ENCODE results near the gene ALDOC. TPM values are rescaled to one million over a fixed set of nuclear protein-coding genes. Genes with fewer than 3 reads are reported as not detected.

ALDOC gene
- total and polyA plus RNA-seq, 10 of the 15 experiments (the other 5 are each of a cell fraction or from before 2014, with no cell fraction given): 16.0 to 268 (median 78.2) TPM

DNA sequence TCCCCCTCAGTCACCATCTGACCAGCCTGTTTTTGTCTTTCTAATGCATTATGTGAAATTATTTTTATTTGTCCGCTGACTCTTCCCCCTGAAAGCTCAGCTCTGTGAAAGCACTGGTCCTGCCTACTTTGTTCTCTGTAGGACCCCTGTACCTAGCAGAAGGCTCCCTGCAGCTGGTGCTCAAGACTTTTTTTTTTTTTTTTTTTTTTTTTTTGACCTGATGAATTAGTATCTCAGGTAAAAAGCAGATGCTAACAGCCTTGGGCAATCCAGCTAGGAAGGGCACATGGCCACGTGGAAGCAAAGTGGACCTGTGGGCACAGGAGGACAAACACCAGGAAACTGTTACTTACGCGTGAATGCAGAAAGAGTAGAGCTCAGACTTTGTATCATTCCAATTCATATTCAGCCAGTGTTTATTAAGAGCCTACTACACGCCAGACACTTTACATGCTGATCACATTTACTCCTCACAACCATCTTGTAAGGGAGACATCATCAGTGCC, 23.6 kb downstream of the ALDOC start:
- H3K79me2 ChIP-seq (ENCODE audit: control insufficient read depth, insufficient read depth, low read length): peaks cover 42% of the 10 kb centered on the region
- TF ChIP-seq CTCF (IDR thresholded peaks at IDR 0.05 in 2 of 3, conservative IDR thresholded peaks at IDR 0.05 in 1 of 3; ENCODE audit: control insufficient read depth in 2 of 3, extremely low read depth in 1 of 3, insufficient read depth in 1 of 3, low read depth in 3 of 3, low read length in 3 of 3) (no peak), PAX5 (IDR thresholded peaks at IDR 0.05; ENCODE audit: borderline replicate concordance, low read depth, low read length) (no peak), MTA2 (IDR thresholded peaks at IDR 0.05; ENCODE audit: low read depth) (no peak), SMARCA5 (IDR thresholded peaks at IDR 0.05) (no peak), KAT2A (conservative IDR thresholded peaks at IDR 0.05; ENCODE audit: control insufficient read depth, low read depth, low read length) (no peak), GATAD2B (conservative IDR thresholded peaks at IDR 0.05; ENCODE audit: low read depth) (no peak), HDAC2 (IDR thresholded peaks at IDR 0.05) (no peak), EP300 (IDR thresholded peaks at IDR 0.05; ENCODE audit: borderline replicate concordance in 1 of 2, control insufficient read depth in 1 of 2, low read depth in 2 of 2, low read length in 2 of 2) (no peak), E4F1 (IDR thresholded peaks at IDR 0.05; ENCODE audit: borderline replicate concordance, partially characterized antibody) (no peak), FOXM1 (IDR thresholded peaks at IDR 0.05; ENCODE audit: low read depth, low read length) (no peak), TCF7 (IDR thresholded peaks at IDR 0.05; ENCODE audit: borderline replicate concordance) (no peak)
- TF ChIP-seq, protein P1, sequence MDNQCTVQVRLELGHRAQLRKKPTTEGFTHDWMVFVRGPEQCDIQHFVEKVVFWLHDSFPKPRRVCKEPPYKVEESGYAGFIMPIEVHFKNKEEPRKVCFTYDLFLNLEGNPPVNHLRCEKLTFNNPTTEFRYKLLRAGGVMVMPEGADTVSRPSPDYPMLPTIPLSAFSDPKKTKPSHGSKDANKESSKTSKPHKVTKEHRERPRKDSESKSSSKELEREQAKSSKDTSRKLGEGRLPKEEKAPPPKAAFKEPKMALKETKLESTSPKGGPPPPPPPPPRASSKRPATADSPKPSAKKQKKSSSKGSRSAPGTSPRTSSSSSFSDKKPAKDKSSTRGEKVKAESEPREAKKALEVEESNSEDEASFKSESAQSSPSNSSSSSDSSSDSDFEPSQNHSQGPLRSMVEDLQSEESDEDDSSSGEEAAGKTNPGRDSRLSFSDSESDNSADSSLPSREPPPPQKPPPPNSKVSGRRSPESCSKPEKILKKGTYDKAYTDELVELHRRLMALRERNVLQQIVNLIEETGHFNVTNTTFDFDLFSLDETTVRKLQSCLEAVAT (IDR thresholded peaks at IDR 0.05): no peak
- TF ChIP-seq, protein P2, sequence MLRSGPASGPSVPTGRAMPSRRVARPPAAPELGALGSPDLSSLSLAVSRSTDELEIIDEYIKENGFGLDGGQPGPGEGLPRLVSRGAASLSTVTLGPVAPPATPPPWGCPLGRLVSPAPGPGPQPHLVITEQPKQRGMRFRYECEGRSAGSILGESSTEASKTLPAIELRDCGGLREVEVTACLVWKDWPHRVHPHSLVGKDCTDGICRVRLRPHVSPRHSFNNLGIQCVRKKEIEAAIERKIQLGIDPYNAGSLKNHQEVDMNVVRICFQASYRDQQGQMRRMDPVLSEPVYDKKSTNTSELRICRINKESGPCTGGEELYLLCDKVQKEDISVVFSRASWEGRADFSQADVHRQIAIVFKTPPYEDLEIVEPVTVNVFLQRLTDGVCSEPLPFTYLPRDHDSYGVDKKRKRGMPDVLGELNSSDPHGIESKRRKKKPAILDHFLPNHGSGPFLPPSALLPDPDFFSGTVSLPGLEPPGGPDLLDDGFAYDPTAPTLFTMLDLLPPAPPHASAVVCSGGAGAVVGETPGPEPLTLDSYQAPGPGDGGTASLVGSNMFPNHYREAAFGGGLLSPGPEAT (IDR thresholded peaks at IDR 0.05; ENCODE audit: low read depth): no peak
- no peaks in the 10 kb centered on the region for H3K27me3 ChIP-seq (replicated peaks in 1 of 2; ENCODE audit: control insufficient read depth in 2 of 2, insufficient read depth in 2 of 2, low read length in 1 of 2)
- H3K4me3 ChIP-seq: no peak overlapping the region
- H2AFZ ChIP-seq (ENCODE audit: control insufficient read depth, low read depth, low read length): no peak overlapping the region
- no TSS peak for BruUV-seq (replicated peaks)
- ChIA-PET CTCF (interaction anchor here (0.6 to 13.9 kb wide), 7 partner anchors 13 to 615 kb away, joined by 3 to 316 read pairs (median 3); no protein-coding TSS in a partner anchor), RAD21 (ENCODE audit: unreplicated experiment) (interaction anchor here (0.6 to 8.3 kb wide), 5 partner anchors 16 to 1220 kb away, joined by 3 to 102 read pairs (median 3); partner anchors contain the start of gene PIGS), POLR2A (interaction anchor here (0.6 to 9.1 kb wide), 9 partner anchors 15 to 236 kb away, joined by 3 to 148 read pairs (median 5); partner anchors contain the start of genes ALDOC, PIGS and RPL23A), SMC1A (ENCODE audit: uncharacterized antibody, unreplicated experiment) (interaction anchor here (0.6 to 4.7 kb wide), 3 partner anchors 9 to 45 kb away, joined by 3 to 25 read pairs (median 3); partner anchors contain the start of gene SPAG5)
- ATAC-seq: no peak
- no peak overlapping the region for H3K27ac ChIP-seq (ENCODE audit: control insufficient read depth, insufficient read depth)
- H3K4me2 ChIP-seq (ENCODE audit: control insufficient read depth, insufficient read depth): no peak overlapping the region
- intact Hi-C loops (cut with micrococcal nuclease; ENCODE audit: unreplicated experiment) (loop anchor here (10.0 kb wide), 1 partner anchor 162 kb away; the partner anchor contains the start of genes PROCA1, RAB34 and RPL23A), in situ Hi-C loops (cut with MboI) (loop anchor here (25.0 kb wide), 1 partner anchor 1066 kb away; no protein-coding TSS in a partner anchor)
- H4K20me1 ChIP-seq (ENCODE audit: control insufficient read depth, insufficient read depth): no peaks in the 10 kb centered on the region
- no peak overlapping the region for H3K9ac ChIP-seq (ENCODE audit: control insufficient read depth, insufficient read depth, low read length)
- no peaks in the 10 kb centered on the region for H3K9me3 ChIP-seq (replicated peaks; ENCODE audit: control insufficient read depth, insufficient read depth, low read length)
- H3K4me1 ChIP-seq (ENCODE audit: control insufficient read depth, insufficient read depth, low read length): peaks cover 27% of the 10 kb centered on the region
- H3K36me3 ChIP-seq (ENCODE audit: control insufficient read depth in 2 of 2, insufficient read depth in 2 of 2, low read length in 1 of 2): peaks cover 22 to 31% of the 10 kb centered on the region in 2 experiments; a peak in 3 of 4 replicates
- DNase-seq (ENCODE audit: low read depth, low spot score): no peak
- FAIRE-seq: no peak
- WGBS (ENCODE audit: insufficient coverage, insufficient replicate concordance, low lambda C conversion rate, missing lambda C conversion rate): 96% methylated on average over 5 of the region's 5 CpGs
